HepG2 (cell line): Measurements from ENCODE around the gene GDF9. TPM values are rescaled to one million over a fixed set of nuclear protein-coding genes. Genes with fewer than 3 reads are reported as not detected.

ENCODE experiments used
- AGO2 ChIP-seq: fragments of 200-400 bp; formaldehyde crosslinking; optimal IDR thresholded peaks from 2 replicates; pipeline ENCODE3; 2017; ENCODE audit warnings: mild to moderate bottlenecking, low read depth, low read length, moderate library complexity
- CAMTA2 ChIP-seq: sonication (generic); formaldehyde crosslinking; IDR thresholded peaks from 2 replicates; pipeline ENCODE4 v1.4.0; 2020; ENCODE audit warnings: mild to moderate bottlenecking, missing genetic modification reagents, borderline replicate concordance
- CBFB ChIP-seq: sonication (generic); formaldehyde crosslinking; IDR thresholded peaks from 2 replicates; pipeline ENCODE4 v1.4.0; 2020; ENCODE audit warnings: missing genetic modification reagents
- KAT8 ChIP-seq: IDR thresholded peaks from 2 replicates; pipeline ENCODE4 v1.6.1; 2016; ENCODE audit warnings: missing genetic modification reagents, missing compliant biosample characterization
- MEIS1 ChIP-seq: sonication (generic); formaldehyde crosslinking; IDR thresholded peaks from 2 replicates; pipeline ENCODE4 v1.9.0; 2021; ENCODE audit warnings: mild to moderate bottlenecking, missing genetic modification reagents, moderate library complexity, borderline replicate concordance
- MIER2 ChIP-seq: IDR thresholded peaks from 2 replicates; pipeline ENCODE4 v1.6.1; 2016; ENCODE audit warnings: missing biosample characterization, missing genetic modification reagents
- RFX3 ChIP-seq: IDR thresholded peaks from 2 replicates; pipeline ENCODE4 v1.6.1; 2016; ENCODE audit warnings: missing biosample characterization, missing genetic modification reagents
- SRSF4 ChIP-seq: fragments of 200-400 bp; formaldehyde crosslinking; IDR thresholded peaks from one replicate; pipeline ENCODE4 v1.6.1; 2018; ENCODE audit warnings: mild to moderate bottlenecking, low read depth, low read length, moderate library complexity; ENCODE audit not compliant: poor library complexity, severe bottlenecking
- TBX3 ChIP-seq: fragments of 450-650 bp; IDR thresholded peaks from 2 replicates; pipeline ENCODE4 v1.6.1; 2017; ENCODE audit warnings: antibody characterized with exemption, mild to moderate bottlenecking, inconsistent platforms, borderline replicate concordance
- ZNF354B ChIP-seq: sonication (generic); formaldehyde crosslinking; IDR thresholded peaks from 2 replicates; pipeline ENCODE4 v1.8.0; 2022; ENCODE audit warnings: mild to moderate bottlenecking, missing genetic modification reagents
- polyA plus RNA-seq, 8 experiments: library from polyadenylated mRNA; depleted of rRNA in 3 of 8; stranded (reverse) in 7 of 8; unstranded in 1 of 8; fragments of >200 nt; fragmentation: Illumina TruSeq in 4 of 8; extraction: Trizol in 4 of 8; gene quantifications; 2 replicates each; pipeline versions ENCODE4 v1.2.1 to v1.2.3, GENCODE V29; 2011 to 2016; ENCODE audit warnings: low read depth in 4 of 8, missing spikeins in 1 of 8, mixed read lengths in 1 of 8; ENCODE audit not compliant: insufficient read depth in 1 of 8
- total RNA-seq, 5 experiments: library from RNA; depleted of rRNA; stranded (reverse); fragments of >200 nt; fragmentation: Illumina TruSeq; extraction: Trizol; gene quantifications; 2 replicates each; pipeline ENCODE4 v1.2.3, GENCODE V29; 2016; ENCODE audit warnings: low read depth in 1 of 5
- TF ChIP-seq, protein P1 (sequence below), 2 experiments: fragments of 450-650 bp in 1 of 2; sonication (generic) in 1 of 2; formaldehyde crosslinking; IDR thresholded peaks; 2 replicates each; pipeline versions ENCODE4 v1.5.0 to v1.8.0; 2020 to 2022; ENCODE audit warnings: mild to moderate bottlenecking in 1 of 2, missing genetic modification reagents in 1 of 2
- TF ChIP-seq, protein P2 (sequence below): sonication (generic); formaldehyde crosslinking; IDR thresholded peaks from 2 replicates; pipeline ENCODE4 v1.5.0; 2020; ENCODE audit warnings: mild to moderate bottlenecking, missing genetic modification reagents
- TF ChIP-seq, protein P3 (sequence below): sonication (generic); formaldehyde crosslinking; conservative IDR thresholded peaks from 2 replicates; pipeline ENCODE4 v1.8.1; 2023; ENCODE audit warnings: missing genetic modification reagents
- TF ChIP-seq, protein P4 (sequence below): sonication (generic); formaldehyde crosslinking; IDR thresholded peaks from 2 replicates; pipeline ENCODE4 v1.4.0; 2020; ENCODE audit warnings: mild to moderate bottlenecking, missing genetic modification reagents
- TF ChIP-seq, protein P5 (sequence below): IDR thresholded peaks from 2 replicates; pipeline ENCODE4 v1.6.1; 2016; ENCODE audit warnings: low read depth, control low read depth

The GDF9 gene
- total and polyA plus RNA-seq, 2 of the 13 experiments (the other 11 are each of a cell fraction or from before 2014, with no cell fraction given): 0.33 to 0.38 TPM

DNA sequence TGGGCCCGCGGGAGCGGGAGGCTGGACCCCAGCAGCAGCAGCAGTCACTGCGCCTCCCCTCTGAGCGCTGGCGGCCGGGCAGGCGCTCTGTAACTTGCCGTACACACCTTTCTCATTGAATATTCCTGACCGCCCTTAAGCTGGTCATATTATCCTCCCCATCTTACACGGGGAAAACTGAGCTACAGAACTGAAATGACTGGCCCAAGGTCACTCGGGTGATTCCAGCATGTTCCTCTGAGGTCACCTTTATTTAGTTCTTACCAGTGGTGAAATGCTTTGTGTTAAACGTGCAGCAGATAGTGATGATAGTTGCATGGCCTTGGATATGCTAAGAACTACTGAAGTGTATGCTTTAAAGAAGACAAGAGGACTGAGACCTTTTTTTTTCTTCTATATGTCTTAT is 780 bp upstream of the GDF9 start (continued):
- TF ChIP-seq, protein P1, sequence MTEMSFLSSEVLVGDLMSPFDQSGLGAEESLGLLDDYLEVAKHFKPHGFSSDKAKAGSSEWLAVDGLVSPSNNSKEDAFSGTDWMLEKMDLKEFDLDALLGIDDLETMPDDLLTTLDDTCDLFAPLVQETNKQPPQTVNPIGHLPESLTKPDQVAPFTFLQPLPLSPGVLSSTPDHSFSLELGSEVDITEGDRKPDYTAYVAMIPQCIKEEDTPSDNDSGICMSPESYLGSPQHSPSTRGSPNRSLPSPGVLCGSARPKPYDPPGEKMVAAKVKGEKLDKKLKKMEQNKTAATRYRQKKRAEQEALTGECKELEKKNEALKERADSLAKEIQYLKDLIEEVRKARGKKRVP (CRISPR knock-in tag; IDR thresholded peaks at IDR 0.05): no peak
- TF ChIP-seq AGO2 (peak; percentile 32), CAMTA2 (CRISPR knock-in tag) (0 out of 2 replicates have a peak, but pooled peaks have one; percentile 57), TBX3 (no peak), RFX3 (CRISPR knock-in tag) (no peak), SRSF4 (no peak), MIER2 (no peak), ZNF354B (CRISPR knock-in tag) (no peak), CBFB (CRISPR knock-in tag) (no peak), MEIS1 (CRISPR knock-in tag) (no peak), KAT8 (CRISPR knock-in tag) (no peak)
- TF ChIP-seq, protein P2, sequence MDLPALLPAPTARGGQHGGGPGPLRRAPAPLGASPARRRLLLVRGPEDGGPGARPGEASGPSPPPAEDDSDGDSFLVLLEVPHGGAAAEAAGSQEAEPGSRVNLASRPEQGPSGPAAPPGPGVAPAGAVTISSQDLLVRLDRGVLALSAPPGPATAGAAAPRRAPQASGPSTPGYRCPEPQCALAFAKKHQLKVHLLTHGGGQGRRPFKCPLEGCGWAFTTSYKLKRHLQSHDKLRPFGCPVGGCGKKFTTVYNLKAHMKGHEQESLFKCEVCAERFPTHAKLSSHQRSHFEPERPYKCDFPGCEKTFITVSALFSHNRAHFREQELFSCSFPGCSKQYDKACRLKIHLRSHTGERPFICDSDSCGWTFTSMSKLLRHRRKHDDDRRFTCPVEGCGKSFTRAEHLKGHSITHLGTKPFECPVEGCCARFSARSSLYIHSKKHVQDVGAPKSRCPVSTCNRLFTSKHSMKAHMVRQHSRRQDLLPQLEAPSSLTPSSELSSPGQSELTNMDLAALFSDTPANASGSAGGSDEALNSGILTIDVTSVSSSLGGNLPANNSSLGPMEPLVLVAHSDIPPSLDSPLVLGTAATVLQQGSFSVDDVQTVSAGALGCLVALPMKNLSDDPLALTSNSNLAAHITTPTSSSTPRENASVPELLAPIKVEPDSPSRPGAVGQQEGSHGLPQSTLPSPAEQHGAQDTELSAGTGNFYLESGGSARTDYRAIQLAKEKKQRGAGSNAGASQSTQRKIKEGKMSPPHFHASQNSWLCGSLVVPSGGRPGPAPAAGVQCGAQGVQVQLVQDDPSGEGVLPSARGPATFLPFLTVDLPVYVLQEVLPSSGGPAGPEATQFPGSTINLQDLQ (CRISPR knock-in tag): no peak
- TF ChIP-seq, protein P3, sequence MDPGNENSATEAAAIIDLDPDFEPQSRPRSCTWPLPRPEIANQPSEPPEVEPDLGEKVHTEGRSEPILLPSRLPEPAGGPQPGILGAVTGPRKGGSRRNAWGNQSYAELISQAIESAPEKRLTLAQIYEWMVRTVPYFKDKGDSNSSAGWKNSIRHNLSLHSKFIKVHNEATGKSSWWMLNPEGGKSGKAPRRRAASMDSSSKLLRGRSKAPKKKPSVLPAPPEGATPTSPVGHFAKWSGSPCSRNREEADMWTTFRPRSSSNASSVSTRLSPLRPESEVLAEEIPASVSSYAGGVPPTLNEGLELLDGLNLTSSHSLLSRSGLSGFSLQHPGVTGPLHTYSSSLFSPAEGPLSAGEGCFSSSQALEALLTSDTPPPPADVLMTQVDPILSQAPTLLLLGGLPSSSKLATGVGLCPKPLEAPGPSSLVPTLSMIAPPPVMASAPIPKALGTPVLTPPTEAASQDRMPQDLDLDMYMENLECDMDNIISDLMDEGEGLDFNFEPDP (CRISPR knock-in tag): no peak
- TF ChIP-seq, protein P4, sequence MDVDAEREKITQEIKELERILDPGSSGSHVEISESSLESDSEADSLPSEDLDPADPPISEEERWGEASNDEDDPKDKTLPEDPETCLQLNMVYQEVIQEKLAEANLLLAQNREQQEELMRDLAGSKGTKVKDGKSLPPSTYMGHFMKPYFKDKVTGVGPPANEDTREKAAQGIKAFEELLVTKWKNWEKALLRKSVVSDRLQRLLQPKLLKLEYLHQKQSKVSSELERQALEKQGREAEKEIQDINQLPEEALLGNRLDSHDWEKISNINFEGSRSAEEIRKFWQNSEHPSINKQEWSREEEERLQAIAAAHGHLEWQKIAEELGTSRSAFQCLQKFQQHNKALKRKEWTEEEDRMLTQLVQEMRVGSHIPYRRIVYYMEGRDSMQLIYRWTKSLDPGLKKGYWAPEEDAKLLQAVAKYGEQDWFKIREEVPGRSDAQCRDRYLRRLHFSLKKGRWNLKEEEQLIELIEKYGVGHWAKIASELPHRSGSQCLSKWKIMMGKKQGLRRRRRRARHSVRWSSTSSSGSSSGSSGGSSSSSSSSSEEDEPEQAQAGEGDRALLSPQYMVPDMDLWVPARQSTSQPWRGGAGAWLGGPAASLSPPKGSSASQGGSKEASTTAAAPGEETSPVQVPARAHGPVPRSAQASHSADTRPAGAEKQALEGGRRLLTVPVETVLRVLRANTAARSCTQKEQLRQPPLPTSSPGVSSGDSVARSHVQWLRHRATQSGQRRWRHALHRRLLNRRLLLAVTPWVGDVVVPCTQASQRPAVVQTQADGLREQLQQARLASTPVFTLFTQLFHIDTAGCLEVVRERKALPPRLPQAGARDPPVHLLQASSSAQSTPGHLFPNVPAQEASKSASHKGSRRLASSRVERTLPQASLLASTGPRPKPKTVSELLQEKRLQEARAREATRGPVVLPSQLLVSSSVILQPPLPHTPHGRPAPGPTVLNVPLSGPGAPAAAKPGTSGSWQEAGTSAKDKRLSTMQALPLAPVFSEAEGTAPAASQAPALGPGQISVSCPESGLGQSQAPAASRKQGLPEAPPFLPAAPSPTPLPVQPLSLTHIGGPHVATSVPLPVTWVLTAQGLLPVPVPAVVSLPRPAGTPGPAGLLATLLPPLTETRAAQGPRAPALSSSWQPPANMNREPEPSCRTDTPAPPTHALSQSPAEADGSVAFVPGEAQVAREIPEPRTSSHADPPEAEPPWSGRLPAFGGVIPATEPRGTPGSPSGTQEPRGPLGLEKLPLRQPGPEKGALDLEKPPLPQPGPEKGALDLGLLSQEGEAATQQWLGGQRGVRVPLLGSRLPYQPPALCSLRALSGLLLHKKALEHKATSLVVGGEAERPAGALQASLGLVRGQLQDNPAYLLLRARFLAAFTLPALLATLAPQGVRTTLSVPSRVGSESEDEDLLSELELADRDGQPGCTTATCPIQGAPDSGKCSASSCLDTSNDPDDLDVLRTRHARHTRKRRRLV (CRISPR knock-in tag): peak; percentile 74; the same call in 1 of the 2 replicates
- TF ChIP-seq, protein P5, sequence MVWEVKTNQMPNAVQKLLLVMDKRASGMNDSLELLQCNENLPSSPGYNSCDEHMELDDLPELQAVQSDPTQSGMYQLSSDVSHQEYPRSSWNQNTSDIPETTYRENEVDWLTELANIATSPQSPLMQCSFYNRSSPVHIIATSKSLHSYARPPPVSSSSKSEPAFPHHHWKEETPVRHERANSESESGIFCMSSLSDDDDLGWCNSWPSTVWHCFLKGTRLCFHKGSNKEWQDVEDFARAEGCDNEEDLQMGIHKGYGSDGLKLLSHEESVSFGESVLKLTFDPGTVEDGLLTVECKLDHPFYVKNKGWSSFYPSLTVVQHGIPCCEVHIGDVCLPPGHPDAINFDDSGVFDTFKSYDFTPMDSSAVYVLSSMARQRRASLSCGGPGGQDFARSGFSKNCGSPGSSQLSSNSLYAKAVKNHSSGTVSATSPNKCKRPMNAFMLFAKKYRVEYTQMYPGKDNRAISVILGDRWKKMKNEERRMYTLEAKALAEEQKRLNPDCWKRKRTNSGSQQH (CRISPR knock-in tag): no peak
